Measurements from ENCODE around the gene KBTBD7. TPM values are rescaled to one million over a fixed set of nuclear protein-coding genes. Genes with fewer than 3 reads are reported as not detected.
"Not testable (repeated sequence)": the region's sequence is repeated elsewhere in the genome, so short reads cannot be mapped to it uniquely, and the experiment has no call there.

KBTBD7 gene
- total and polyA plus RNA-seq, 2 donors (not counting 3 experiments of a cell fraction or from before 2014, with no cell fraction given): 2.1 to 4.4 TPM

GRCh38 chr13:41177616-41178015 lies 16.8 kb downstream of the KBTBD7 start:
- CTCF ChIA-PET: no interaction called here

GRCh38 chr13:41175576-41175975 lies 18.8 kb downstream of the KBTBD7 start:
- BruUV-seq (replicated peaks); CTCF ChIA-PET; FAIRE-seq: not testable (repeated sequence)

More at GRCh38 chr13:41177616-41178015, 16.8 kb downstream of the KBTBD7 start:
- POLR2A ChIA-PET: no interaction called here
- Histone ChIP-seq H3K27ac (ENCODE audit: insufficient read depth, low read depth, low read length) (no peak overlapping the region), H3K4me3 (replicated peaks in 1 of 3; ENCODE audit: insufficient read depth in 1 of 3, low read depth in 1 of 3, low read length in 3 of 3) (no peak overlapping the region), H3K9me3 (replicated peaks; ENCODE audit: control insufficient read depth, insufficient read depth, low read length) (no peaks in the 10 kb centered on the region), H3K4me1 (ENCODE audit: control insufficient read depth, extremely low read depth, insufficient read depth, low read length) (no peaks in the 10 kb centered on the region), H3K79me2 (ENCODE audit: control insufficient read depth, insufficient read depth, low read length) (no peaks in the 10 kb centered on the region), H3K4me2 (ENCODE audit: insufficient read depth, low read length) (no peak overlapping the region), H2AFZ (ENCODE audit: low read depth, low read length) (no peak overlapping the region), H3K9ac (replicated peaks; ENCODE audit: extremely low read depth, insufficient read depth, low read length) (no peak overlapping the region), H3K36me3 (ENCODE audit: control insufficient read depth in 2 of 2, extremely low read depth in 1 of 2, insufficient read depth in 2 of 2, low read length in 2 of 2) (no peaks in the 10 kb centered on the region), H3K9me1 (replicated peaks; ENCODE audit: control insufficient read depth, extremely low read depth, insufficient read depth, low read length) (no peaks in the 10 kb centered on the region), H4K20me1 (replicated peaks; ENCODE audit: control insufficient read depth, extremely low read depth, insufficient read depth, low read length) (no peaks in the 10 kb centered on the region), H3K27me3 (ENCODE audit: control insufficient read depth in 2 of 2, insufficient read depth in 2 of 2, low read length in 2 of 2) (no peaks in the 10 kb centered on the region)
- intact Hi-C loops (cut with micrococcal nuclease): no loop called here
- BruUV-seq (replicated peaks): no TSS peak
- no peak for TF ChIP-seq POLR2A (IDR thresholded peaks at IDR 0.05; ENCODE audit: low read depth, low read length)
- TF ChIP-seq MYC (IDR thresholded peaks at IDR 0.05; ENCODE audit: low read depth, low read length): no peak
- no peak for TF ChIP-seq FOS (IDR thresholded peaks at IDR 0.05; ENCODE audit: borderline replicate concordance, insufficient read depth, low read length)
- TF ChIP-seq GATA2 (IDR thresholded peaks at IDR 0.05; ENCODE audit: insufficient read depth, insufficient read length, low read depth, low read length): no peak
- no peak for TF ChIP-seq POLR2AphosphoS5 (IDR thresholded peaks at IDR 0.05; ENCODE audit: insufficient read depth, low read depth, low read length)
- no peak for TF ChIP-seq MAX (IDR thresholded peaks at IDR 0.05; ENCODE audit: insufficient read depth, insufficient read length)
- TF ChIP-seq CTCF (IDR thresholded peaks at IDR 0.05; ENCODE audit: extremely low read depth in 1 of 2, insufficient read depth in 1 of 2, low read depth in 1 of 2, low read length in 2 of 2): no peak
- no peak for TF ChIP-seq JUN (IDR thresholded peaks at IDR 0.05; ENCODE audit: borderline replicate concordance, insufficient read depth, insufficient read length, low read depth)
- FAIRE-seq (no peak), DNase-seq (ENCODE audit: low read depth, low spot score) (no peak)
- dilution Hi-C loops (cut with MboI; ENCODE audit: extremely low pct_ligation_motif_present, low sequenced_read_pairs): no loop called here

More at GRCh38 chr13:41175576-41175975, 18.8 kb downstream of the KBTBD7 start:
- intact Hi-C loops (cut with micrococcal nuclease); H3K27me3 ChIP-seq (ENCODE audit: control insufficient read depth in 2 of 2, insufficient read depth in 2 of 2, low read length in 2 of 2); H3K4me1 ChIP-seq (ENCODE audit: control insufficient read depth, extremely low read depth, insufficient read depth, low read length); H3K9ac ChIP-seq (replicated peaks; ENCODE audit: extremely low read depth, insufficient read depth, low read length); DNase-seq (ENCODE audit: low read depth, low spot score); H3K4me2 ChIP-seq (ENCODE audit: insufficient read depth, low read length); POLR2A ChIA-PET; H3K4me3 ChIP-seq (replicated peaks in 1 of 3; ENCODE audit: insufficient read depth in 1 of 3, low read depth in 1 of 3, low read length in 3 of 3); H3K9me3 ChIP-seq (replicated peaks; ENCODE audit: control insufficient read depth, insufficient read depth, low read length); H4K20me1 ChIP-seq (replicated peaks; ENCODE audit: control insufficient read depth, extremely low read depth, insufficient read depth, low read length); H3K9me1 ChIP-seq (replicated peaks; ENCODE audit: control insufficient read depth, extremely low read depth, insufficient read depth, low read length); H2AFZ ChIP-seq (ENCODE audit: low read depth, low read length); H3K27ac ChIP-seq (ENCODE audit: insufficient read depth, low read depth, low read length); H3K36me3 ChIP-seq (ENCODE audit: control insufficient read depth in 2 of 2, extremely low read depth in 1 of 2, insufficient read depth in 2 of 2, low read length in 2 of 2); H3K79me2 ChIP-seq (ENCODE audit: control insufficient read depth, insufficient read depth, low read length); dilution Hi-C loops (cut with MboI; ENCODE audit: extremely low pct_ligation_motif_present, low sequenced_read_pairs): not testable (repeated sequence)

Measured in endothelial cell of umbilical vein (primary cell).